ENCODE results near the gene NXNL1.

- TF ChIP-seq, protein P1, sequence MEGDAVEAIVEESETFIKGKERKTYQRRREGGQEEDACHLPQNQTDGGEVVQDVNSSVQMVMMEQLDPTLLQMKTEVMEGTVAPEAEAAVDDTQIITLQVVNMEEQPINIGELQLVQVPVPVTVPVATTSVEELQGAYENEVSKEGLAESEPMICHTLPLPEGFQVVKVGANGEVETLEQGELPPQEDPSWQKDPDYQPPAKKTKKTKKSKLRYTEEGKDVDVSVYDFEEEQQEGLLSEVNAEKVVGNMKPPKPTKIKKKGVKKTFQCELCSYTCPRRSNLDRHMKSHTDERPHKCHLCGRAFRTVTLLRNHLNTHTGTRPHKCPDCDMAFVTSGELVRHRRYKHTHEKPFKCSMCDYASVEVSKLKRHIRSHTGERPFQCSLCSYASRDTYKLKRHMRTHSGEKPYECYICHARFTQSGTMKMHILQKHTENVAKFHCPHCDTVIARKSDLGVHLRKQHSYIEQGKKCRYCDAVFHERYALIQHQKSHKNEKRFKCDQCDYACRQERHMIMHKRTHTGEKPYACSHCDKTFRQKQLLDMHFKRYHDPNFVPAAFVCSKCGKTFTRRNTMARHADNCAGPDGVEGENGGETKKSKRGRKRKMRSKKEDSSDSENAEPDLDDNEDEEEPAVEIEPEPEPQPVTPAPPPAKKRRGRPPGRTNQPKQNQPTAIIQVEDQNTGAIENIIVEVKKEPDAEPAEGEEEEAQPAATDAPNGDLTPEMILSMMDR (tag by site-specific recombination; IDR thresholded peaks at IDR 0.05) = no peak
- TF ChIP-seq ZNF302 (tag by site-specific recombination; IDR thresholded peaks at IDR 0.05; ENCODE audit: low read depth) (no peak), ZNF777 (tag by site-specific recombination; IDR thresholded peaks at IDR 0.05; ENCODE audit: borderline replicate concordance) (no peak), ZBTB10 (tag by site-specific recombination; IDR thresholded peaks at IDR 0.05) (no peak), ZNF121 (tag by site-specific recombination; IDR thresholded peaks at IDR 0.05) (no peak)
Measured at GRCh38 chr19:17487284-17488121, 26.8 kb upstream of the NXNL1 start.

All from HEK293 (cell line).